Uterus (tissue), 4 donors: ENCODE results near the gene C1orf21. TPM values are rescaled to one million over a fixed set of nuclear protein-coding genes. Genes with fewer than 3 reads are reported as not detected.

ENCODE experiments used
- DNase-seq, 2 donors: peaks; one replicate each; pipeline ENCODE4 v3.0.0-alpha.2; 2019 to 2020
- H3K27ac ChIP-seq, 2 donors: fragments of 200-600 bp; sonication (generic); 1 replicate in 1 of 2; 2 replicates in 1 of 2; pipeline ENCODE4 v1.5.1; 2016 to 2018
- H3K27me3 ChIP-seq, 2 donors: fragments of 200-600 bp; sonication (generic); one replicate each; pipeline ENCODE4 v1.5.1; 2018 to 2019; ENCODE audit warnings: control low read depth in 1 of 2
- H3K36me3 ChIP-seq, 2 donors: fragments of 200-600 bp; sonication (generic); one replicate each; pipeline ENCODE4 v1.5.1; 2019; ENCODE audit warnings: control low read depth in 1 of 2
- H3K4me1 ChIP-seq, 2 donors: fragments of 200-600 bp; sonication (generic); one replicate each; pipeline ENCODE4 v1.5.1; 2018 to 2019; ENCODE audit warnings: control low read depth in 1 of 2
- H3K4me3 ChIP-seq, 2 donors: fragments of 200-600 bp; sonication (generic); 1 replicate in 1 of 2; 2 replicates in 1 of 2; pipeline ENCODE4 v1.5.1; 2018 to 2019; ENCODE audit warnings: mild to moderate bottlenecking in 1 of 2
- H3K9me3 ChIP-seq, 2 donors: fragments of 200-600 bp; sonication (generic); one replicate each; pipeline ENCODE4 v1.5.1; 2019; ENCODE audit warnings: control low read depth in 1 of 2
- POLR2A ChIP-seq, 2 donors: fragments of 450-650 bp; IDR thresholded peaks; one replicate each; pipeline ENCODE4 v1.6.1; 2016; ENCODE audit warnings: antibody characterized with exemption in 2 of 2, mild to moderate bottlenecking in 1 of 2, moderate library complexity in 1 of 2
- intact Hi-C: fragments of 100-400 bp; cut with DNase I; formaldehyde crosslinking; loops from one replicate; pipeline ENCODE4 v1.15.1; 2023; ENCODE audit warnings: low total_unique reads
- total RNA-seq, 4 donors: library from RNA; depleted of rRNA in 3 of 4; stranded (reverse); fragments of >200 nt in 3 of 4; gene quantifications; one replicate each; pipeline versions ENCODE4 v1.1.0 to v1.2.4, GENCODE V29; 2014 to 2023
- TF ChIP-seq, protein P1 (sequence below), 4 experiments: fragments of 200-600 bp in 2 of 4; fragments of 450-650 bp in 2 of 4; sonication (generic) in 2 of 4; IDR thresholded peaks; one replicate each; pipeline ENCODE4 v1.5.1; 2016 to 2019; ENCODE audit warnings: antibody characterized with exemption in 4 of 4, mild to moderate bottlenecking in 2 of 4, moderate library complexity in 1 of 4
- donor health status: DM: yes; HTN: yes; CAD: no.

Gene C1orf21
- total RNA-seq, 4 donors from 2014 or later, result 15.0 to 71.0 (median 44.5) TPM

DNA sequence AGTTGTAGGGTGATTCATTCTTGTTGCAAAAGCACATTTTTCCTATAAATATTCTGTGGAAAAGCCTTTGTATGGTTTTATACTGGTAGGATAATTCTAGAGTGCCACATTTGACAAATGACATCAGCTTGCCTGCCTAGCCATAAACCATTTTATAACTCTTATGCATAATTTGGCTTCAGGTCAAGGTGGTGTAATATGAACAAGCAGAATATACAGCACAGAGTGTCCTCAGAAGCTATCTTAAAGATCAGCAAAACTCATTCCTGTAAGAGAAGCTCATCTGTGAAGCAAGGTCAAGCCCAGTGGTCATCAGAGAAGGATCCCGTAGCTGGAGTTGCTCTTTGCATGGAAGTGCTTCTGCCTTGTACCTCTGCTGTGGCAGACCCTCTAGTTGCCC lies 24.0 kb upstream of the C1orf21 start:
- Histone ChIP-seq H3K4me1 (no peaks in the 10 kb centered on the region), H3K9me3 (no peaks in the 10 kb centered on the region), H3K27me3 (no peaks in the 10 kb centered on the region), H3K36me3 (no peaks in the 10 kb centered on the region), H3K4me3 (no peak overlapping the region), H3K27ac (no peak overlapping the region)
- intact Hi-C loops, result no loop called here
- no peak for DNase-seq
- TF ChIP-seq, protein P1, sequence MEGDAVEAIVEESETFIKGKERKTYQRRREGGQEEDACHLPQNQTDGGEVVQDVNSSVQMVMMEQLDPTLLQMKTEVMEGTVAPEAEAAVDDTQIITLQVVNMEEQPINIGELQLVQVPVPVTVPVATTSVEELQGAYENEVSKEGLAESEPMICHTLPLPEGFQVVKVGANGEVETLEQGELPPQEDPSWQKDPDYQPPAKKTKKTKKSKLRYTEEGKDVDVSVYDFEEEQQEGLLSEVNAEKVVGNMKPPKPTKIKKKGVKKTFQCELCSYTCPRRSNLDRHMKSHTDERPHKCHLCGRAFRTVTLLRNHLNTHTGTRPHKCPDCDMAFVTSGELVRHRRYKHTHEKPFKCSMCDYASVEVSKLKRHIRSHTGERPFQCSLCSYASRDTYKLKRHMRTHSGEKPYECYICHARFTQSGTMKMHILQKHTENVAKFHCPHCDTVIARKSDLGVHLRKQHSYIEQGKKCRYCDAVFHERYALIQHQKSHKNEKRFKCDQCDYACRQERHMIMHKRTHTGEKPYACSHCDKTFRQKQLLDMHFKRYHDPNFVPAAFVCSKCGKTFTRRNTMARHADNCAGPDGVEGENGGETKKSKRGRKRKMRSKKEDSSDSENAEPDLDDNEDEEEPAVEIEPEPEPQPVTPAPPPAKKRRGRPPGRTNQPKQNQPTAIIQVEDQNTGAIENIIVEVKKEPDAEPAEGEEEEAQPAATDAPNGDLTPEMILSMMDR (IDR thresholded peaks at IDR 0.05), result no peak
- TF ChIP-seq POLR2A (IDR thresholded peaks at IDR 0.05), result no peak

DNA sequence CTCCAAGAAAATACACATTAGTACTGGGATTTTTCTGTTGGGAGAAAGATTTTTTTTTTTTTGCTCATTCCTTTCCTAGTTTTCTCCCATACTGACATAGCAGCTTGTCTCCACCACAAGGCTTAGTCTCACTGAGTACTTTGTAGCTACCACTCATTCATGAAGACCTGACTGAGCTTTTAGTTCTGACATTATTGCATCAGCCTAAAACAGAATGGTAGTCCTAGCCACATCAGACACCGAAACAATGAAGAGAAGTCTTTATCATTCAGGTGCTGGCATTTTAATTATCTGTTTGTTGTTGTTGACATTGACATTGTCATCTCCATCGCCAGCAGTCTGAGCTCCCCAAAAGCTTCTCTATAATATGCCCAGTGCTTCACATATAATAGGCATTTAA lies 21.1 kb upstream of the C1orf21 start:
- TF ChIP-seq POLR2A (IDR thresholded peaks at IDR 0.05), result no peak
- TF ChIP-seq, protein P1 (IDR thresholded peaks at IDR 0.05), result no peak
- intact Hi-C loops, result no loop called here
- Histone ChIP-seq H3K4me3 (no peak overlapping the region), H3K27ac (no peak overlapping the region), H3K9me3 (no peaks in the 10 kb centered on the region), H3K4me1 (no peaks in the 10 kb centered on the region), H3K36me3 (no peaks in the 10 kb centered on the region), H3K27me3 (no peaks in the 10 kb centered on the region)
- DNase-seq, result no peak

DNA sequence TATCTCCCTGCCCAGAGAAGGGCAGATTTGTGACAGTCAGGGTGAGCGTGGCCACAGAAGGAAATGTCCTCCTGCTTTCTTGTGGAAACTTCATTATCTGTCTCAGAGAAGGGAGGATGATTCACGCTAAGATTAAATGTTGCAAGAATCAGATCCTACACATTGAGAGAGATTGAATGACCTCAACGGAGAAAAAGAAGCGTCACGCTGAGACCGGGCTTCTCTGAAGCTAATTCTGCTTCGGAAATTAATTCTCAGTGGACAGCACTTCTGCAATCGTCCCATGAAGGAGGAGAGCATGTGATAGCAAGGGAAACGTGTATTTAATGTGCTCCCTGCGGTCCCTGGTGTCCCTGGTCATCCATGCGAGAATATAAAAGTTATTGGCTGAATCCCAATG lies 19.8 kb upstream of the C1orf21 start:
- H3K4me3 ChIP-seq, result no peak overlapping the region
- H3K9me3 ChIP-seq, result no peaks in the 10 kb centered on the region
- no peaks in the 10 kb centered on the region for H3K36me3 ChIP-seq
- no peaks in the 10 kb centered on the region for H3K27me3 ChIP-seq
- no peak for DNase-seq
- H3K4me1 ChIP-seq, result no peaks in the 10 kb centered on the region
- no peak overlapping the region for H3K27ac ChIP-seq
- TF ChIP-seq POLR2A (IDR thresholded peaks at IDR 0.05), result no peak
- TF ChIP-seq, protein P1 (IDR thresholded peaks at IDR 0.05), result no peak
- intact Hi-C loops, result no loop called here

DNA sequence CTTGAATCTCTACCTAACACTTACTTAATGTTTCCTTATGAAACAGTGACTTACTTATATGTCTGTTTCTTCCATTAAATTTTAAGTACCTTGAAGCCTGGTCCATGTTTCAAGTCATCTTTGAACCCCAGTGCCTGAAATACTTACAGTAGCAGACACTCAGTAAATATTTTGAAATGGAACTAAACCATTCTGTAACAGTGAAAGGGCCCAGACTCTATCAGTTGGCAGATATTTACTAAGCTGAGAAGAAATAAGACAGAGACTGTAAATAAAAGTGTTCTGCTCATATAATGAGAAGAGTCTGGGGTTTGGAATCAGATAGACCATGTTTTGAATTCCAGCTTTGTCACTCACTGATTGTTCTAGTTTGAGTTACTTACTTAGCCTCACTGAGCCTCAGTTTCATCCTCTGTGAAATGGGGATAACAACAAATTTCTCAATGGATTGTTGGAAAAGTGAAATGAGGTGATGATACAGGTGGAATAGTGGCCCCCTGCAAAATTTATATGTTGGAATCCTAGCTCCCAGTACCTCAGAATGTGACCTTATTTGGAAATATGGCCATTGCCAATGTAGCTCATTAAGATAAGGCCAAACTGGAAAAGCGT lies 19.3 kb upstream of the C1orf21 start:
- TF ChIP-seq POLR2A (IDR thresholded peaks at IDR 0.05), result no peak
- TF ChIP-seq, protein P1 (IDR thresholded peaks at IDR 0.05), result no peak
- H3K27ac ChIP-seq, result no peak overlapping the region
- H3K4me1 ChIP-seq, result no peaks in the 10 kb centered on the region

DNA sequence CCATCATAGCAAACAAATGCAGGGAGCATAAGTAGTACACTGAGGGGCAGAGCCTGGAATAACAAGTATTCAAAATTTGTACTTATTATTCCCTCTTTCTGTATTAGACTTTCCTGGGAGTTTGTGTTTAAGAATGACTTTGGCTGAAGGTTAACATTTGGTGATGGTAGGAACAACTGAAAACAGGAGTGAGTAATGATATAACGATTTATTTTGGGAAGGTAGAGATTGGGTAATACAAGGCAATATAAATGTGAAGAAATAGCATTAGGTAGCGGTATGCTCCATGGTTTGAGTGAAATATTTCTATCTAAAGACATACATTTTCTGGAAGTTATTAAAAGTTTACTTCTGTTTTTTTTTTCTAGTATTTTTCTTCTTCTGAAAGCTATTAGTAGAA lies 18.5 kb upstream of the C1orf21 start:
- intact Hi-C loops, result no loop called here

More for the DNA sequence above, 19.3 kb upstream of the C1orf21 start:
- no peak for DNase-seq
- Histone ChIP-seq H3K27me3 (no peaks in the 10 kb centered on the region), H3K36me3 (no peaks in the 10 kb centered on the region), H3K9me3 (no peaks in the 10 kb centered on the region), H3K4me3 (no peak overlapping the region)
- intact Hi-C loops, result no loop called here

More for the DNA sequence above, 18.5 kb upstream of the C1orf21 start:
- Histone ChIP-seq H3K36me3 (no peaks in the 10 kb centered on the region), H3K4me1 (no peaks in the 10 kb centered on the region), H3K27ac (no peak overlapping the region), H3K27me3 (no peaks in the 10 kb centered on the region), H3K9me3 (no peaks in the 10 kb centered on the region), H3K4me3 (no peak overlapping the region)
- DNase-seq, result no peak
- TF ChIP-seq POLR2A (IDR thresholded peaks at IDR 0.05), result no peak
- TF ChIP-seq, protein P1 (IDR thresholded peaks at IDR 0.05), result no peak
